ENCODE measurements around the gene DAB2IP.
"Not testable (repeated sequence)": the region's sequence is repeated elsewhere in the genome, so short reads cannot be mapped to it uniquely, and the experiment has no call there.

DAB2IP gene

DNA sequence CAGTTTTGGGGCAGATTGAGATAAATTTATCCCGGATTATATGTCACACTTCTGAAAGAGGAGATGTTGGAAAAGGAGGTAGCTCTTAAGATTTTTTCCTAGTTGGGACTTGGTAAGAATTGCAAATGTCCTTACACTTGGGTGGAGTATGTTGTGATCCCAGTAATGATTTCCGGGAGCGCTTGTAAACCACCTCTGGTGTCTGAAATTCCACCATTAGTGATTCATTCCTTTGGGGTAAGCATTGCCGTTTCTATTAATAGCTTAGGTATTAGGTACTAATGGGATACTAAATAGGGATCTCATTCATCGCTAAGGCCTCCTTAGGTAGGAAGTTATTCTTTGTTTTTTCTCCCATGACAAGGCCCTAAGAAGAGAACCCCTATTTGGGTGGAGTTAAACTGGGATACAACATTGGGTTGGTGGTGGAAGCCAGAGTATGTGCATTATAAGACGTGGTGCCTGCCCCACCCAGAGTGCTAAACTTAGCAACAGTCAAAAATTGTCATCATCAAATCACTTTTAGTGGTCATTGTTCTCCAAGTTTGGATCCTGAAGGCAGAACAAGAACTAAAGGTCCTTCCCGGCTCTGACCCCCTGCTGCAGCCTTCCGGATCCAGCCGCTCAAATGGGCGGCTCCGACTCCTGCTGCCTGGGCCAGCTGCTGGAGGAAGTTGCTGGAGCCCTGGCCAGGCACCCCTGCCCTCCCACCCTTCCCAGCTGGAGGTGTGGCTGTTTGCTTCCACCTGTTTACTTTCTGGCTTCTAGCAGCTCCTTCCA lies 31.7 kb upstream of the DAB2IP start:
- no peak for TF ChIP-seq CTCF (conservative IDR thresholded peaks at IDR 0.05)
- no peak overlapping the region for H3K27ac ChIP-seq

GRCh38 chr9:121620325-121620673 lies 31.1 kb upstream of the DAB2IP start:
- TF ChIP-seq CTCF (conservative IDR thresholded peaks at IDR 0.05) = no peak
- H3K27ac ChIP-seq = no peak overlapping the region

DNA sequence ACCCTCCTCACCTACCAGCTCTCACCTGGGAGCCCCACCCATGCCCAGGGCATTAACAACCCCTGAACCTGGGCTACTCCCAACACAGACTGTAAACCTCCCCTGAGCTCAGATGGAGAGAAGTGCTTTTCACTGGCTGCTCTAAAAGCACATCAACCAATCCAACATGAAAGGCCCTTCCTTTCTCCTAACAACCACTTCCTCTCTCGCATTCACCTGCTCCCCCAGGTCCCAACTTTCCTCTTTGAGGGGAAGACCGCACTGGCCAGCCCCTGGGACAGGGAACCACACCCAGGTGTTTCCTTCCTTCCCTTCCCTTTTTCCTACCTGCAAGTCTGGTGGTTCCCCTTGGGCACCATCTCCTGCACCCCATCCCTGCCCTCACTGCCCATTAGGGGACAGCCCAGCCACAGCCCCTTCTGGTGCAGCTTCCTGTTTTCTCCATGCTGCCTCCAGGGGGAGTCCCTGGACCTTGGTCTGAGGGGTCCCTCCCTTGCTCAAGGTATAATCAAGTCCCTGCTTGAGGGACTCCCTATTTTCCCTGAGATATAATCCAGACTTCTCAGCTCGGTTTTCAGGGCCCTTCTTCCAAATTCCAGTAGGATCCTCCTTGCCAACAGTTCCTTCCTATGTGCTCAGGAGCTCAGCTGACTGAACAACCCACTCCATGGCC lies 30.5 kb upstream of the DAB2IP start:
- TF ChIP-seq CTCF (conservative IDR thresholded peaks at IDR 0.05) = peak; percentile 54
- H3K27ac ChIP-seq = no peak overlapping the region

DNA sequence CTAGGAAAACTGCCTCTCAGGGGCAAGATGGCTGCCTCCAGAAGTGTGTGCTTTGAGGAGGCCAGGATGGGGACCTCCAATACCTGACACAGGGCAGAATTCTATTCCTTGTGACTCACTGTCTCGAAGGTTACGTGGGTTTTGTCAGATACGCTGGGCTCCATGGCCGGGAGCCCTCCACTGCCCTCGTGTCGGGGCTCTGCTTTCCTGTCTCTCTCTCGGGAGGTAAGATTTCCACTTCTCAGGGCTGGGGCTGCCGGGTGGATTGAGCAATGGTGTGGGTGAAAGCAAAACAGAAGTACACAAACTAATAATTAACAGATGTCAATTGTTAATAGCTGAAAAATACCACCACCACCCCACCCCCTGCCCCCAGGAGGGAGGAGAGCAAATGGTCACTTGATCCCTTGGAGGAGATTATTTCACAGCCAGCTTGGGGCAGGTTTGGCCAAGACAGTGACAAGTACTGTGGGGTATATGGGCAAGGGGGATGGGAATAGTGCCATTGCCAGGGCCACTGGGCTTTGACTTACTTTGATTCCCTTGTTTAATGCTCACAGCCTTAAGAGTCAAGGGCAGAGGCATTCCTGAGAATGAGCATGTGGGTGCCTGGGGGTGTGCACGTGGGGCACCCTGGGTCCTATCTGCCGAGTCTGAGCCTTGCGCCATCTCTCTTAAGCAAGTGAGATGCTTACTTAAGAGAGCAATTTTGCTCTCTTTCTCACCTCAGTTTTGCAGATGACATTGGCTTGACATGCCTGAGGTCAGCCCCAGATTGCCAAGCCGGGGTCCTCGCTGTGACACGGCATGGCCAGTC lies 28.8 kb upstream of the DAB2IP start:
- H3K27ac ChIP-seq = no peak overlapping the region
- TF ChIP-seq CTCF (conservative IDR thresholded peaks at IDR 0.05) = no peak

DNA sequence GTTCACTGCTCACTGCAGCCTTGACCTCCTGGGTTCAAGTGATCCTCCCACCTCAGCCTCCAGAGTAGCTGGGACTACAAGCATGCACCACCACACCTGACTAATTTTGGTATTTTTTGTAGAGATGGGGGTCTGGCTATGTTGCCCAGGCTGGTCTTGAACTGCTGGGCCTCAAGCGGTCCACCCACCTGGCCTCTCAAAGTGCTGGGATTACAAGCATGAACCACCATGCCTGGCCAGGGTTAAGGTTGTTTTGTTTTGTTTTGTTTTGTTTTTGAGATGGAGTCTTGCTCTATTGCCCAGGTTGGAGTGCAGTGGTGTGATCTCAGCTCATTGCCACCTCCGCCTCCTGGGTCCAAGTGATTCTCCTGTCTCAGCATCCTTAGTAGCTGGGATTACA lies 28.0 kb upstream of the DAB2IP start:
- H3K27ac ChIP-seq = not testable (repeated sequence)

DNA sequence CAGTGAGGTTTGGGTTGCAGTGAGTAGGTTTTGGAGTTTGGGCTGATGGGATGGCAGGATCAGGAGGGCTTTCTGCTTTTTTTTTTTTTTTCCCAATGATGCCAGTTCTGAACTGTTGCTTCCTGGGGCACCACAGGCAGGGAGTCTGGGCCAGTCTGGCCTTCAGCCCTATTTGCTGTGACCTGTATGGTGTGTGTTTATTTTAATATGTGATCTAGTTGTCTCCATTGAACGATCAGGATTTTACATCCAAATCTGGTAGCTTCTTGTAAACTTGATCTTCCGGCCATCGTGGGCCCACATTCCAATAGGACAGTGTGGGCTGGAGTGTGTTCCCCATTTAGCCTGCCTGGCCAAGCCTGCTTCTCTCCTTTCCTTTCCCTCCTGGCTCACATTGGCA lies 25.8 kb upstream of the DAB2IP start:
- H3K27ac ChIP-seq = no peak overlapping the region
- TF ChIP-seq CTCF (conservative IDR thresholded peaks at IDR 0.05) = no peak

DNA sequence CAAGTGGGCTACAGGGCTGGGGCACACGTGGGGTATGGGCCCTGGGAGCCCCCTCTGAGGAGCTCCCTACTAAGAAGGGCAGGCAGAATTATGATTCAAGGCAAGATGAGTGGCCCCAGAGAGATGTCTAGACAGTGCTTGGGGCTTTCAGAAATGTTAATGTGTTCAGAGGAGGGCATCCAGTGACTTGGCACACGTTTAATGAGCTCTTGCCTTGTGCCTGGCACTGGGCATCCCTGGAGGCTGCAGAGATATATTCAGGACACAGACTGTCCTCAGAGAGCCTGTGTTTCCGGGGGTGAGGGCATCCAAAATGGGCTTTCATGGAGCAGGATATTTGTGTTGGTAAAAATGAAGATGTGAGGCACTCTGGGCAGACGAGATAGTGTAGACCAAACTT lies 25.4 kb upstream of the DAB2IP start:
- TF ChIP-seq CTCF (conservative IDR thresholded peaks at IDR 0.05) = no peak
- no peak overlapping the region for H3K27ac ChIP-seq

Measured in VCaP (cell line).